Measurements from ENCODE around the gene TMEM38B. TPM values are rescaled to one million over a fixed set of nuclear protein-coding genes. Genes with fewer than 3 reads are reported as not detected.

The TMEM38B gene
- total RNA-seq, 1 experiment from 2014 or later = 30.6 TPM

GRCh38 chr9:105678163-105678562, 16.2 kb upstream of the TMEM38B start:
- no peak overlapping the region for H3K27ac ChIP-seq (ENCODE audit: low read length)
- H3K36me3 ChIP-seq (ENCODE audit: control insufficient read depth, insufficient read depth, low read length) = no peaks in the 10 kb centered on the region
- ATAC-seq = no peak
- no peaks in the 10 kb centered on the region for H3K9me3 ChIP-seq (ENCODE audit: control insufficient read depth, insufficient read depth, low read depth, low read length)
- DNase-seq (ENCODE audit: low read depth, low spot score) = no peak
- no TSS peak for BruUV-seq (replicated peaks)
- POLR2A ChIA-PET = no interaction called here
- H3K4me3 ChIP-seq (ENCODE audit: low read depth in 2 of 2, low read length in 2 of 2) = no peak overlapping the region
- intact Hi-C loops (cut with micrococcal nuclease; ENCODE audit: unreplicated experiment) = no loop called here
- CTCF ChIA-PET = no interaction called here
- in situ Hi-C loops (cut with HindIII; ENCODE audit: low pct_unique_long_range_greater_than_20kb, low sequenced_read_pairs) = no loop called here
- H3K4me1 ChIP-seq (ENCODE audit: control insufficient read depth, insufficient read depth, low read length) = no peaks in the 10 kb centered on the region
- H3K27me3 ChIP-seq (ENCODE audit: control insufficient read depth, insufficient read depth, low read length) = no peaks in the 10 kb centered on the region
- no peak for TF ChIP-seq REST (IDR thresholded peaks at IDR 0.05; ENCODE audit: insufficient read depth in 1 of 2, low read depth in 2 of 2, low read length in 1 of 2)
- no peak for TF ChIP-seq SIN3A (IDR thresholded peaks at IDR 0.05; ENCODE audit: borderline replicate concordance, insufficient read depth, low read depth, low read length)
- no peak for TF ChIP-seq CTCF (IDR thresholded peaks at IDR 0.05)
- TF ChIP-seq TCF7L2 (IDR thresholded peaks at IDR 0.05; ENCODE audit: low read depth, low read length) = no peak
- no peak for TF ChIP-seq POLR2AphosphoS5 (IDR thresholded peaks at IDR 0.05; ENCODE audit: low read depth, low read length)

GRCh38 chr9:105678781-105679180, 15.6 kb upstream of the TMEM38B start:
- ChIA-PET POLR2A (no interaction called here), CTCF (no interaction called here)
- no peaks in the 10 kb centered on the region for H3K27me3 ChIP-seq (ENCODE audit: control insufficient read depth, insufficient read depth, low read length)
- DNase-seq (ENCODE audit: low read depth, low spot score) = no peak
- in situ Hi-C loops (cut with HindIII; ENCODE audit: low pct_unique_long_range_greater_than_20kb, low sequenced_read_pairs) (no loop called here), intact Hi-C loops (cut with micrococcal nuclease; ENCODE audit: unreplicated experiment) (no loop called here)
- BruUV-seq (replicated peaks) = no TSS peak
- H3K27ac ChIP-seq (ENCODE audit: low read length) = no peak overlapping the region
- no peak overlapping the region for H3K4me3 ChIP-seq (ENCODE audit: low read depth in 2 of 2, low read length in 2 of 2)
- no peak for ATAC-seq
- no peaks in the 10 kb centered on the region for H3K4me1 ChIP-seq (ENCODE audit: control insufficient read depth, insufficient read depth, low read length)
- no peak for TF ChIP-seq REST (IDR thresholded peaks at IDR 0.05; ENCODE audit: insufficient read depth in 1 of 2, low read depth in 2 of 2, low read length in 1 of 2)
- no peak for TF ChIP-seq CTCF (IDR thresholded peaks at IDR 0.05)
- no peak for TF ChIP-seq POLR2AphosphoS5 (IDR thresholded peaks at IDR 0.05; ENCODE audit: low read depth, low read length)
- no peak for TF ChIP-seq TCF7L2 (IDR thresholded peaks at IDR 0.05; ENCODE audit: low read depth, low read length)
- TF ChIP-seq SIN3A (IDR thresholded peaks at IDR 0.05; ENCODE audit: borderline replicate concordance, insufficient read depth, low read depth, low read length) = no peak
- no peaks in the 10 kb centered on the region for H3K36me3 ChIP-seq (ENCODE audit: control insufficient read depth, insufficient read depth, low read length)
- no peaks in the 10 kb centered on the region for H3K9me3 ChIP-seq (ENCODE audit: control insufficient read depth, insufficient read depth, low read depth, low read length)

Data from Panc1 (cell line).